ENCODE results near the gene PHLDB1.

Gene PHLDB1

DNA sequence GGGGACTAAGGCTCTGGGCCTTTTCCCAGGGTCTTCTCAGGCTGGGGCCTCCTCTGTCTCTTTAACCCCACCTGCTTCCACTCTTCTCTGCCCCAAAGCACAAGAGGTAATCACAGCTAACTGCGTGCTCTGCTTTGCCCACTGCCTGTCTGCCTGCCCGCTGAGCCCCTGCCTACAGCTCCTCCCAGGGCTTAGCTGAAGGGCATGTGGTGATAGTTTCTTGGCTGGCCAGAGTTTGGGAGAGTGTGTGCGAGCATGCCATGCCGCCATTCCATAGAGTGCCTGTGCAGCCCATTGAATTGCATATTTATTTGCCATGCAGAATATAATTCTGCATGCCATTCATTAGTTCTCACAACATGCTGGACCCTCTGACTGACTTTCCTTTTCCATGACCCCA lies 32.5 kb downstream of the PHLDB1 start:
- TF ChIP-seq EZH2phosphoT487 (IDR thresholded peaks at IDR 0.05; ENCODE audit: borderline replicate concordance, low read length) (no peak), CTCF (IDR thresholded peaks at IDR 0.05; ENCODE audit: low read depth, low read length, poor library complexity, severe bottlenecking) (no peak)
- no peaks in the 10 kb centered on the region for H3K79me2 ChIP-seq (ENCODE audit: control insufficient read depth, low read length)
- H3K27me3 ChIP-seq (ENCODE audit: control insufficient read depth, low read length): peaks cover 8% of the 10 kb centered on the region
- H3K9me3 ChIP-seq (ENCODE audit: control insufficient read depth, insufficient read depth, low read length): no peaks in the 10 kb centered on the region
- no peaks in the 10 kb centered on the region for H4K20me1 ChIP-seq (ENCODE audit: control insufficient read depth, insufficient read depth, low read depth, low read length)
- H3K36me3 ChIP-seq (ENCODE audit: control insufficient read depth, low read length): no peaks in the 10 kb centered on the region
- H3K4me3 ChIP-seq (ENCODE audit: low read length): no peak overlapping the region
- no peaks in the 10 kb centered on the region for H3F3A ChIP-seq (ENCODE audit: control insufficient read depth, insufficient read depth)
- no peak overlapping the region for H3K4me2 ChIP-seq (ENCODE audit: low read length)
- H3K9me2 ChIP-seq (replicated peaks; ENCODE audit: control insufficient read depth, low read length): no peaks in the 10 kb centered on the region
- H3K27ac ChIP-seq (ENCODE audit: low read depth, low read length): no peak overlapping the region
- no peaks in the 10 kb centered on the region for H3K4me1 ChIP-seq (ENCODE audit: control insufficient read depth, low read length)

DNA sequence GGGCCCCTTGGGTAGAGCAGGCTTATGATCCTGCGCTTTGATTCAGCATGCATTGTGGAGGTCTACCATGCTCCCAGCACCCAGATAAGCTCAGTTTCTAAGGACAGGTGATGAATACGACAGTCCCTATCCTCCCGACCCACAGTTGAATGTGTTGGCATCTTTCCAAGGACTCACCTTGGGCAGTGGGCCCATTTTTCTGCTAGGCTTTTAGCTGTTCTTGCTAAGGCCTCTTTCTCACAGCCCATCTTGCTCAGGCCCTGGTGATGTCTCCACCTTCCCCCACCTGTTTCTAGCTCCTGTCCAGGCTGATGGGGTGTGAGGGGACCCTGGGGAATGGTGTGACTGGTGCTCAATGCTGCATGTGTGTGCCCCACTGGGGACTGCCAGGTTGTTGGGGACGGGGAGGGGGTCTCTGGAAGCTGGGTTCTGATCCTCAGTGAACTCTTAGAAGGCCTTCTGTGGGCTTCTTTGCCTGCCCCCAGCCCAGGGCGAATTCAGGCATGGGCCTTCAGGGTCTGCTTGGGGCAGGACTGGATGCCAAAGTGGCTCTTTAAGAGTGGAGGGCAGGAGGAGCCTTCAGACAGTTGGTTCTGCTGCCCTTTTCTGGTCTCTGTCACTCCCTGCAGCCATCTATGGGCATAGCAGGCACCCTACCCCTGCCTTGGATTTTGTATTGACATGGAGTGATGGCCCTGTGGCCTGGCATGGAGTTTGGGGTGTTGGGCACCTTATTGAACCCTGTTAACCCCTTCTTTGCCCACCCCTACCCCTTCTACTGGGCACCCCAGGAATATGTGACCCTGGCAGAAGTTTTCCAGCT lies 33.1 kb downstream of the PHLDB1 start:
- H3K4me2 ChIP-seq (ENCODE audit: low read length): no peak overlapping the region
- H3K9me2 ChIP-seq (replicated peaks; ENCODE audit: control insufficient read depth, low read length): no peaks in the 10 kb centered on the region
- no peak overlapping the region for H3K27ac ChIP-seq (ENCODE audit: low read depth, low read length)
- peaks cover 8% of the 10 kb centered on the region for H3K27me3 ChIP-seq (ENCODE audit: control insufficient read depth, low read length)
- H4K20me1 ChIP-seq (ENCODE audit: control insufficient read depth, insufficient read depth, low read depth, low read length): no peaks in the 10 kb centered on the region
- H3K79me2 ChIP-seq (ENCODE audit: control insufficient read depth, low read length): no peaks in the 10 kb centered on the region
- no peaks in the 10 kb centered on the region for H3K9me3 ChIP-seq (ENCODE audit: control insufficient read depth, insufficient read depth, low read length)
- H3K36me3 ChIP-seq (ENCODE audit: control insufficient read depth, low read length): no peaks in the 10 kb centered on the region
- TF ChIP-seq EZH2phosphoT487 (IDR thresholded peaks at IDR 0.05; ENCODE audit: borderline replicate concordance, low read length) (no peak), CTCF (IDR thresholded peaks at IDR 0.05; ENCODE audit: low read depth, low read length, poor library complexity, severe bottlenecking) (no peak)
- no peaks in the 10 kb centered on the region for H3K4me1 ChIP-seq (ENCODE audit: control insufficient read depth, low read length)
- H3K4me3 ChIP-seq (ENCODE audit: low read length): no peak overlapping the region
- no peaks in the 10 kb centered on the region for H3F3A ChIP-seq (ENCODE audit: control insufficient read depth, insufficient read depth)

DNA sequence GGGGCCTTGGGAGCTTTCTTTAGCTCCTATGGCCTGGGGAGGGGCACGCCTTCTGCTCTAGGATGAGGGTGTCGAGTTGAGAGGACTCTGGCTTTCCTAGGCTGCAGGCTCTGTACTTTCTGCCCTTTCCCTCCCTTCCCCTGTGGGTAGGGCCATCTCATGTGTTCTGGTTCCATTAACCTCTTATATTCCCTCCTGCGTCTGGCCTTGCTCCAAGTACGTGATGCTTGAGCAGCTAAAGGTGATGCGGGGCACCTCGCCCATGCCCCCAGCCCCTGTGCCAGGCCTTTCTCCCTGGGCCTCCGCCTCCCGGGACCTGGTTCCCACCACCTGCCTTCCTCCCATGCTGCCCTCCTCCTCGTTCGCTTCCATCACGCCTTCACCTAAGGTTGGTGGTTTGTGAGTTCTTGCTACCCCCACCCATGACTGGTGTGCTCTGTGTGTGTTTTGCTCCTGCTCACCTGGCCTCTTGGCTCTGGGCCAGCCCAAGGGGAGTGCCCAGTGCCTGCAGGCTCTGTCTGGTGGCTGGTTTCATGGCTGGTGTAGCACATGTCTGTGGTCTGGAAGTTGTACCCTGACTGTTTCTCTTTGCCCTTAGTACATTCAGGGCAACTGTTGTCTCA lies 34.1 kb downstream of the PHLDB1 start:
- Histone ChIP-seq H3K4me3 (ENCODE audit: low read length) (no peak overlapping the region), H3K27ac (ENCODE audit: low read depth, low read length) (no peak overlapping the region), H3K9me3 (ENCODE audit: control insufficient read depth, insufficient read depth, low read length) (no peaks in the 10 kb centered on the region), H3K4me1 (ENCODE audit: control insufficient read depth, low read length) (no peaks in the 10 kb centered on the region), H4K20me1 (ENCODE audit: control insufficient read depth, insufficient read depth, low read depth, low read length) (no peaks in the 10 kb centered on the region), H3K79me2 (ENCODE audit: control insufficient read depth, low read length) (no peaks in the 10 kb centered on the region), H3K27me3 (ENCODE audit: control insufficient read depth, low read length) (peaks cover 2% of the 10 kb centered on the region; the same call in 1 of the 2 replicates), H3F3A (ENCODE audit: control insufficient read depth, insufficient read depth) (no peaks in the 10 kb centered on the region), H3K36me3 (ENCODE audit: control insufficient read depth, low read length) (no peaks in the 10 kb centered on the region), H3K9me2 (replicated peaks; ENCODE audit: control insufficient read depth, low read length) (no peaks in the 10 kb centered on the region), H3K4me2 (ENCODE audit: low read length) (no peak overlapping the region)
- no peak for TF ChIP-seq EZH2phosphoT487 (IDR thresholded peaks at IDR 0.05; ENCODE audit: borderline replicate concordance, low read length)
- no peak for TF ChIP-seq CTCF (IDR thresholded peaks at IDR 0.05; ENCODE audit: low read depth, low read length, poor library complexity, severe bottlenecking)
